Hematopoietic multipotent progenitor cell treated with erythropoietin and hydrocortisone succinate and interleukin-3 and kit ligand, for 17 days (in vitro differentiated cells): ENCODE measurements around the gene NDUFAF5.

ENCODE experiments used
- DNase-seq: peaks from one replicate; pipeline ENCODE4 v3.0.0-alpha.2; 2015; ENCODE audit warnings: low spot score

The NDUFAF5 gene

GRCh38 chr20:13822459-13822858, 37.6 kb downstream of the NDUFAF5 start:
- DNase-seq = no peak

- no peak for DNase-seq
Observed at GRCh38 chr20:13824459-13824858, 39.6 kb downstream of the NDUFAF5 start.

GRCh38 chr20:13825465-13825864, 40.6 kb downstream of the NDUFAF5 start:
- no peak for DNase-seq

- DNase-seq = no peak
Observed at GRCh38 chr20:13831476-13831875, 46.6 kb downstream of the NDUFAF5 start.

- DNase-seq = no peak
Observed at GRCh38 chr20:13838664-13839063, 53.8 kb downstream of the NDUFAF5 start.

- DNase-seq = no peak
Observed at GRCh38 chr20:13839421-13840092, 54.7 kb downstream of the NDUFAF5 start.

GRCh38 chr20:13840093-13840465, 55.3 kb downstream of the NDUFAF5 start:
- no peak for DNase-seq

GRCh38 chr20:13841206-13841605, 56.4 kb downstream of the NDUFAF5 start:
- DNase-seq = no peak

- DNase-seq = no peak
Observed at GRCh38 chr20:13844296-13844695, 59.5 kb downstream of the NDUFAF5 start.

- no peak for DNase-seq
Observed at GRCh38 chr20:13851279-13851678, 66.5 kb downstream of the NDUFAF5 start.

- DNase-seq = no peak
Observed at GRCh38 chr20:13852306-13852705, 67.5 kb downstream of the NDUFAF5 start.

GRCh38 chr20:13855613-13856012, 70.8 kb downstream of the NDUFAF5 start:
- DNase-seq = no peak

GRCh38 chr20:13856354-13856753, 71.5 kb downstream of the NDUFAF5 start:
- DNase-seq = no peak

GRCh38 chr20:13857304-13857703, 72.5 kb downstream of the NDUFAF5 start:
- DNase-seq = no peak

- no peak for DNase-seq
Observed at GRCh38 chr20:13857961-13858360, 73.1 kb downstream of the NDUFAF5 start.

- DNase-seq = no peak
Observed at GRCh38 chr20:13858439-13858838, 73.6 kb downstream of the NDUFAF5 start.

- no peak for DNase-seq
Observed at GRCh38 chr20:13858871-13859270, 74.0 kb downstream of the NDUFAF5 start.

GRCh38 chr20:13862245-13862644, 77.4 kb downstream of the NDUFAF5 start:
- no peak for DNase-seq

- DNase-seq = no peak
Observed at GRCh38 chr20:13863244-13863643, 78.4 kb downstream of the NDUFAF5 start.

GRCh38 chr20:13865156-13865555, 80.3 kb downstream of the NDUFAF5 start:
- DNase-seq = no peak

- no peak for DNase-seq
Observed at GRCh38 chr20:13865791-13866351, 81.0 kb downstream of the NDUFAF5 start.

- no peak for DNase-seq
Observed at GRCh38 chr20:13868331-13868730, 83.5 kb downstream of the NDUFAF5 start.

GRCh38 chr20:13870170-13870748, 85.4 kb downstream of the NDUFAF5 start:
- no peak for DNase-seq
